Chondrocyte (in vitro differentiated cells): Measurements from ENCODE around the gene ADSS1. TPM values are rescaled to one million over a fixed set of nuclear protein-coding genes. Genes with fewer than 3 reads are reported as not detected.

ENCODE experiments used
- DNase-seq: peaks from one replicate; pipeline ENCODE4 v3.0.0; 2021; ENCODE audit warnings: mixed read lengths, low spot score
- H3K27ac Mint-ChIP-seq: one replicate; pipeline ENCODE4 v1.8.0; 2021; ENCODE audit warnings: mild to moderate bottlenecking, moderate library complexity, mixed read lengths; ENCODE audit not compliant: unreplicated experiment
- H3K27me3 Mint-ChIP-seq: 2 replicates; pipeline ENCODE4 v1.8.0; 2021; ENCODE audit warnings: low read depth, mixed read lengths
- H3K36me3 Mint-ChIP-seq: 2 replicates; pipeline ENCODE4 v1.8.0; 2021; ENCODE audit warnings: low read depth, mixed read lengths
- H3K4me1 Mint-ChIP-seq: 2 replicates; pipeline ENCODE4 v1.8.0; 2021; ENCODE audit warnings: low read depth, mild to moderate bottlenecking, mixed read lengths
- H3K4me3 Mint-ChIP-seq: one replicate; pipeline ENCODE4 v1.8.0; 2021; ENCODE audit warnings: mild to moderate bottlenecking, moderate library complexity, mixed read lengths; ENCODE audit not compliant: unreplicated experiment
- H3K9me3 Mint-ChIP-seq: 2 replicates; pipeline ENCODE4 v1.8.0; 2021; ENCODE audit warnings: low read depth, mixed read lengths
- CTCF ChIP-seq: fragments of 200-600 bp; sonication (generic); IDR thresholded peaks from 2 replicates; pipeline ENCODE4 v1.5.0; 2021; ENCODE audit warnings: antibody characterized with exemption, mild to moderate bottlenecking, moderate library complexity
- total RNA-seq: library from RNA; stranded (reverse); gene quantifications from 3 replicates; pipeline ENCODE4 v1.2.1, GENCODE V29; 2021

The ADSS1 gene
- total RNA-seq, 1 donor from 2014 or later: 7.1 TPM

- Mint-ChIP-seq H3K27ac (no peak overlapping the region), H3K4me1 (no peaks in the 10 kb centered on the region), H3K4me3 (no peak overlapping the region), H3K36me3 (peaks cover 13% of the 10 kb centered on the region), H3K27me3 (no peaks in the 10 kb centered on the region), H3K9me3 (no peaks in the 10 kb centered on the region)
- TF ChIP-seq CTCF: no peak
- DNase-seq: no peak
These were observed 8.2 kb upstream of the ADSS1 start for GRCh38 chr14:104715871-104716270.

GRCh38 chr14:104717137-104717536 lies 6.9 kb upstream of the ADSS1 start:
- TF ChIP-seq CTCF: no peak
- no peak overlapping the region for H3K27ac Mint-ChIP-seq
- H3K4me1 Mint-ChIP-seq: peaks cover 9% of the 10 kb centered on the region
- DNase-seq: no peak
- no peak overlapping the region for H3K4me3 Mint-ChIP-seq
- H3K27me3 Mint-ChIP-seq: no peaks in the 10 kb centered on the region
- no peaks in the 10 kb centered on the region for H3K9me3 Mint-ChIP-seq
- peaks cover 15% of the 10 kb centered on the region for H3K36me3 Mint-ChIP-seq

- H3K27me3 Mint-ChIP-seq: no peaks in the 10 kb centered on the region
- no peak for TF ChIP-seq CTCF
- no peaks in the 10 kb centered on the region for H3K9me3 Mint-ChIP-seq
- no peak for DNase-seq
- H3K4me3 Mint-ChIP-seq: no peak overlapping the region
- H3K4me1 Mint-ChIP-seq: peaks cover 15% of the 10 kb centered on the region
- H3K27ac Mint-ChIP-seq: no peak overlapping the region
- H3K36me3 Mint-ChIP-seq: peaks cover 15% of the 10 kb centered on the region
These were observed 6.4 kb upstream of the ADSS1 start for GRCh38 chr14:104717646-104718045.

DNA sequence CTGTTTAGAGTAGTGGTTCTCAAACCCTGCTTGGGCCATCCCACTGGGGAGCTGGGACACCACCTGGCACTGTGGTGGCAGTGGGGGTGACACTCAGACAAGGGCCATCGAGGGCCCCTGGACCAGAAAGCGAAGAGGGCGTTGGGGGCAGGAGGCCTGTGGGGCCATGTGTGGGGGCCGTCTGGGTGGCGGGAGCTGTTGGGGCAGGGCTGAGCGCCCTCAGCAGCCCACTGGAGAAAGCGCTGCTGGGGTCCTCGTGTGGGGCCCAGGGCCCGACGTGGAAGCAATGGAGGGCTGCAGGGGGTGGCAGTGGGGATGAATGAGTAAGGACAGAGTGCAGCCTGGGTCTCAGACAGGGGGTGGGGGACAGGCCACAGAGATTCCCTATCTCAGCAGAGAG lies 5.9 kb upstream of the ADSS1 start:
- TF ChIP-seq CTCF: no peak
- Mint-ChIP-seq H3K36me3 (peaks cover 15% of the 10 kb centered on the region), H3K27ac (no peak overlapping the region), H3K27me3 (no peaks in the 10 kb centered on the region), H3K9me3 (no peaks in the 10 kb centered on the region), H3K4me1 (peaks cover 16% of the 10 kb centered on the region), H3K4me3 (no peak overlapping the region)
- DNase-seq: no peak

DNA sequence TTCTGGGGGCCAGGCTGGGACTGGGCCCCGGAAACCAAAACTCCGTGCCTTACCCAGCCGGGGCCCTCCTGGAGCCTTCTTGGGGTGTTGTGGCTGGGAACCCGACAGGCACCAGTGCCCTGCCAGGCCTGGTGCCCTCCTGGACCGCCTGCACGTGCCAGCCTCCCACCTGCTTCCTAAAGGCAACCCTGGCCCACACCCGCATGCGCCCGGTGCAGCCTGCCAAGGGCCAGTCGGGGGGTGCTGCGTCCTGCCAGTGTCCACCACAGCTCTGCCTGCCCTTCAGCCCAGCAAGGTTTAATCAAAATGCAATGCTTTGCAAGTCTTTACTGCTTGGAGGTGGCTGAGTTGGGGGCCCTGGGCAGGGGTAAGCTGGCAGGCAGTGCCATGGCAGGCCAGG lies 5.2 kb upstream of the ADSS1 start:
- H3K36me3 Mint-ChIP-seq: peaks cover 13% of the 10 kb centered on the region
- peaks cover 16% of the 10 kb centered on the region for H3K4me1 Mint-ChIP-seq
- no peak overlapping the region for H3K27ac Mint-ChIP-seq
- no peaks in the 10 kb centered on the region for H3K9me3 Mint-ChIP-seq
- H3K4me3 Mint-ChIP-seq: no peak overlapping the region
- DNase-seq: no peak
- no peak for TF ChIP-seq CTCF
- H3K27me3 Mint-ChIP-seq: no peaks in the 10 kb centered on the region
